Measurements from ENCODE around the gene ADGRL2.

DNA sequence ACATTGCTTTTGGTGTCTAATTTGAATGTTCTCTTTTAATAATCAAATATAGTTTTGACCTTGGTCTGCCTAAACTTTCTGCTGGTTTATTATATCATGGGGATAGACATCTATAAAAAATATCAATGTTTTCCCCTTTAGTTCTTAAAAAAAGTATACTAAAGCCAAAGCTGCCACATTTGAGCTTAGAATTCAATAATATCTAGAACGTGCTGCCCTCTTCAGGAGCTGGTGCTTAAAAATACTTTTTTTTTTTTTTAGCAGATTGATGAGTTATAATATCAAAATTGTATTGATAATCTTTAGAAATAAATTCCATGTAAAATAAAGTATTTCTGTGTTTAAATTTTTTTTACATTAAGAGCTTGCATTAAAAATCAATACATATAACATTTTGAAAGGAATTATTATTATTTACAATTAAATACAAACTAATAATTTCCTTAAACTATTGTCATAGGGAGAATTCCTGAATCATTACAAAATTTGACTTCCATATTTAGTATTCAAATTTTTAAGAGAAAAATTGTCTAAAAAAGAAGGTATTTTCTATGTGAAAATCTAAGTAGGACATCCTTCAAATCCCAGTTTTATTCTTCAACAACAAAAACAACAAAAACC lies 40.1 kb upstream of the ADGRL2 start:
- TF ChIP-seq, protein P1, sequence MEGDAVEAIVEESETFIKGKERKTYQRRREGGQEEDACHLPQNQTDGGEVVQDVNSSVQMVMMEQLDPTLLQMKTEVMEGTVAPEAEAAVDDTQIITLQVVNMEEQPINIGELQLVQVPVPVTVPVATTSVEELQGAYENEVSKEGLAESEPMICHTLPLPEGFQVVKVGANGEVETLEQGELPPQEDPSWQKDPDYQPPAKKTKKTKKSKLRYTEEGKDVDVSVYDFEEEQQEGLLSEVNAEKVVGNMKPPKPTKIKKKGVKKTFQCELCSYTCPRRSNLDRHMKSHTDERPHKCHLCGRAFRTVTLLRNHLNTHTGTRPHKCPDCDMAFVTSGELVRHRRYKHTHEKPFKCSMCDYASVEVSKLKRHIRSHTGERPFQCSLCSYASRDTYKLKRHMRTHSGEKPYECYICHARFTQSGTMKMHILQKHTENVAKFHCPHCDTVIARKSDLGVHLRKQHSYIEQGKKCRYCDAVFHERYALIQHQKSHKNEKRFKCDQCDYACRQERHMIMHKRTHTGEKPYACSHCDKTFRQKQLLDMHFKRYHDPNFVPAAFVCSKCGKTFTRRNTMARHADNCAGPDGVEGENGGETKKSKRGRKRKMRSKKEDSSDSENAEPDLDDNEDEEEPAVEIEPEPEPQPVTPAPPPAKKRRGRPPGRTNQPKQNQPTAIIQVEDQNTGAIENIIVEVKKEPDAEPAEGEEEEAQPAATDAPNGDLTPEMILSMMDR (IDR thresholded peaks at IDR 0.05): peak; percentile 40
- TF ChIP-seq ZFX (IDR thresholded peaks at IDR 0.05; ENCODE audit: borderline replicate concordance): no peak

All from 22Rv1 (cell line).